ENCODE results near the gene IL36G.

The IL36G gene

GRCh38 chr2:112949456-112949855, 28.4 kb upstream of the IL36G start:
- Histone ChIP-seq H3K4me3 (ENCODE audit: low read depth, low read length) (no peak overlapping the region), H3K27me3 (ENCODE audit: control insufficient read depth, insufficient read depth, low read length) (no peaks in the 10 kb centered on the region), H3K36me3 (ENCODE audit: control insufficient read depth, insufficient read depth, low read length) (no peaks in the 10 kb centered on the region)

GRCh38 chr2:112954364-112954763, 23.4 kb upstream of the IL36G start:
- H3K9me3 ChIP-seq (ENCODE audit: control insufficient read depth, insufficient read depth, low read length) = no peaks in the 10 kb centered on the region
- no peaks in the 10 kb centered on the region for H3K4me1 ChIP-seq (ENCODE audit: control insufficient read depth, insufficient read depth, low read length)
- no peaks in the 10 kb centered on the region for H3K36me3 ChIP-seq (ENCODE audit: control insufficient read depth, insufficient read depth, low read length)
- H3K27me3 ChIP-seq (ENCODE audit: control insufficient read depth, insufficient read depth, low read length) = no peaks in the 10 kb centered on the region
- H3K9ac ChIP-seq (ENCODE audit: low read depth, low read length) = no peak overlapping the region
- H3K4me3 ChIP-seq (ENCODE audit: low read depth, low read length) = no peak overlapping the region

More at GRCh38 chr2:112949456-112949855, 28.4 kb upstream of the IL36G start:
- Histone ChIP-seq H3K4me1 (ENCODE audit: control insufficient read depth, insufficient read depth, low read length) (no peaks in the 10 kb centered on the region), H3K9me3 (ENCODE audit: control insufficient read depth, insufficient read depth, low read length) (no peaks in the 10 kb centered on the region), H3K9ac (ENCODE audit: low read depth, low read length) (no peak overlapping the region)

- Histone ChIP-seq H3K4me3 (ENCODE audit: low read depth, low read length) (no peak overlapping the region), H3K4me1 (ENCODE audit: control insufficient read depth, insufficient read depth, low read length) (no peaks in the 10 kb centered on the region), H3K9ac (ENCODE audit: low read depth, low read length) (no peak overlapping the region), H3K9me3 (ENCODE audit: control insufficient read depth, insufficient read depth, low read length) (no peaks in the 10 kb centered on the region), H3K27me3 (ENCODE audit: control insufficient read depth, insufficient read depth, low read length) (no peaks in the 10 kb centered on the region), H3K36me3 (ENCODE audit: control insufficient read depth, insufficient read depth, low read length) (no peaks in the 10 kb centered on the region)
These were observed 20.3 kb upstream of the IL36G start for GRCh38 chr2:112957511-112957910.

- Histone ChIP-seq H3K9ac (ENCODE audit: low read depth, low read length) (no peak overlapping the region), H3K27me3 (ENCODE audit: control insufficient read depth, insufficient read depth, low read length) (no peaks in the 10 kb centered on the region), H3K9me3 (ENCODE audit: control insufficient read depth, insufficient read depth, low read length) (no peaks in the 10 kb centered on the region), H3K4me3 (ENCODE audit: low read depth, low read length) (no peak overlapping the region), H3K36me3 (ENCODE audit: control insufficient read depth, insufficient read depth, low read length) (no peaks in the 10 kb centered on the region), H3K4me1 (ENCODE audit: control insufficient read depth, insufficient read depth, low read length) (no peaks in the 10 kb centered on the region)
These were observed 19.2 kb upstream of the IL36G start for GRCh38 chr2:112958428-112959108.

GRCh38 chr2:112959109-112959812, 18.5 kb upstream of the IL36G start:
- Histone ChIP-seq H3K36me3 (ENCODE audit: control insufficient read depth, insufficient read depth, low read length) (no peaks in the 10 kb centered on the region), H3K4me1 (ENCODE audit: control insufficient read depth, insufficient read depth, low read length) (no peaks in the 10 kb centered on the region), H3K9me3 (ENCODE audit: control insufficient read depth, insufficient read depth, low read length) (no peaks in the 10 kb centered on the region), H3K9ac (ENCODE audit: low read depth, low read length) (no peak overlapping the region), H3K27me3 (ENCODE audit: control insufficient read depth, insufficient read depth, low read length) (no peaks in the 10 kb centered on the region), H3K4me3 (ENCODE audit: low read depth, low read length) (no peak overlapping the region)

- Histone ChIP-seq H3K4me1 (ENCODE audit: control insufficient read depth, insufficient read depth, low read length) (no peaks in the 10 kb centered on the region), H3K9ac (ENCODE audit: low read depth, low read length) (no peak overlapping the region), H3K9me3 (ENCODE audit: control insufficient read depth, insufficient read depth, low read length) (no peaks in the 10 kb centered on the region), H3K4me3 (ENCODE audit: low read depth, low read length) (no peak overlapping the region), H3K36me3 (ENCODE audit: control insufficient read depth, insufficient read depth, low read length) (no peaks in the 10 kb centered on the region), H3K27me3 (ENCODE audit: control insufficient read depth, insufficient read depth, low read length) (no peaks in the 10 kb centered on the region)
These were observed 17.5 kb upstream of the IL36G start for GRCh38 chr2:112960230-112960825.

- H3K9me3 ChIP-seq (ENCODE audit: control insufficient read depth, insufficient read depth, low read length) = no peaks in the 10 kb centered on the region
- H3K36me3 ChIP-seq (ENCODE audit: control insufficient read depth, insufficient read depth, low read length) = no peaks in the 10 kb centered on the region
- H3K9ac ChIP-seq (ENCODE audit: low read depth, low read length) = no peak overlapping the region
- no peaks in the 10 kb centered on the region for H3K27me3 ChIP-seq (ENCODE audit: control insufficient read depth, insufficient read depth, low read length)
- H3K4me3 ChIP-seq (ENCODE audit: low read depth, low read length) = no peak overlapping the region
- no peaks in the 10 kb centered on the region for H3K4me1 ChIP-seq (ENCODE audit: control insufficient read depth, insufficient read depth, low read length)
These were observed 15.3 kb upstream of the IL36G start for GRCh38 chr2:112962308-112963175.

GRCh38 chr2:112967023-112967422, 10.8 kb upstream of the IL36G start:
- no peak overlapping the region for H3K9ac ChIP-seq (ENCODE audit: low read depth, low read length)
- no peaks in the 10 kb centered on the region for H3K36me3 ChIP-seq (ENCODE audit: control insufficient read depth, insufficient read depth, low read length)
- no peak overlapping the region for H3K4me3 ChIP-seq (ENCODE audit: low read depth, low read length)
- H3K4me1 ChIP-seq (ENCODE audit: control insufficient read depth, insufficient read depth, low read length) = no peaks in the 10 kb centered on the region
- H3K9me3 ChIP-seq (ENCODE audit: control insufficient read depth, insufficient read depth, low read length) = no peaks in the 10 kb centered on the region
- no peaks in the 10 kb centered on the region for H3K27me3 ChIP-seq (ENCODE audit: control insufficient read depth, insufficient read depth, low read length)

- peaks cover 4% of the 10 kb centered on the region for H3K27me3 ChIP-seq (ENCODE audit: control insufficient read depth, insufficient read depth, low read length)
- H3K4me1 ChIP-seq (ENCODE audit: control insufficient read depth, insufficient read depth, low read length) = no peaks in the 10 kb centered on the region
- H3K9me3 ChIP-seq (ENCODE audit: control insufficient read depth, insufficient read depth, low read length) = no peaks in the 10 kb centered on the region
- no peak overlapping the region for H3K4me3 ChIP-seq (ENCODE audit: low read depth, low read length)
- no peak overlapping the region for H3K9ac ChIP-seq (ENCODE audit: low read depth, low read length)
- H3K36me3 ChIP-seq (ENCODE audit: control insufficient read depth, insufficient read depth, low read length) = no peaks in the 10 kb centered on the region
These were observed 5.3 kb upstream of the IL36G start for GRCh38 chr2:112972423-112973086.

GRCh38 chr2:112973156-112973555, 4.7 kb upstream of the IL36G start:
- Histone ChIP-seq H3K9ac (ENCODE audit: low read depth, low read length) (no peak overlapping the region), H3K9me3 (ENCODE audit: control insufficient read depth, insufficient read depth, low read length) (no peaks in the 10 kb centered on the region), H3K27me3 (ENCODE audit: control insufficient read depth, insufficient read depth, low read length) (peaks cover 4% of the 10 kb centered on the region), H3K36me3 (ENCODE audit: control insufficient read depth, insufficient read depth, low read length) (no peaks in the 10 kb centered on the region), H3K4me3 (ENCODE audit: low read depth, low read length) (no peak overlapping the region), H3K4me1 (ENCODE audit: control insufficient read depth, insufficient read depth, low read length) (no peaks in the 10 kb centered on the region)

- no peak overlapping the region for H3K9ac ChIP-seq (ENCODE audit: low read depth, low read length)
- H3K27me3 ChIP-seq (ENCODE audit: control insufficient read depth, insufficient read depth, low read length) = peaks cover 5% of the 10 kb centered on the region
- H3K4me1 ChIP-seq (ENCODE audit: control insufficient read depth, insufficient read depth, low read length) = no peaks in the 10 kb centered on the region
These were observed 1.9 kb downstream of the IL36G start for GRCh38 chr2:112979731-112980130.

More at GRCh38 chr2:112979731-112980130, 1.9 kb downstream of the IL36G start:
- Histone ChIP-seq H3K9me3 (ENCODE audit: control insufficient read depth, insufficient read depth, low read length) (no peaks in the 10 kb centered on the region), H3K36me3 (ENCODE audit: control insufficient read depth, insufficient read depth, low read length) (no peaks in the 10 kb centered on the region), H3K4me3 (ENCODE audit: low read depth, low read length) (no peak overlapping the region)
